ENCODE measurements around the gene MRM1. TPM values are rescaled to one million over a fixed set of nuclear protein-coding genes. Genes with fewer than 3 reads are reported as not detected.

MRM1 gene, protein sequence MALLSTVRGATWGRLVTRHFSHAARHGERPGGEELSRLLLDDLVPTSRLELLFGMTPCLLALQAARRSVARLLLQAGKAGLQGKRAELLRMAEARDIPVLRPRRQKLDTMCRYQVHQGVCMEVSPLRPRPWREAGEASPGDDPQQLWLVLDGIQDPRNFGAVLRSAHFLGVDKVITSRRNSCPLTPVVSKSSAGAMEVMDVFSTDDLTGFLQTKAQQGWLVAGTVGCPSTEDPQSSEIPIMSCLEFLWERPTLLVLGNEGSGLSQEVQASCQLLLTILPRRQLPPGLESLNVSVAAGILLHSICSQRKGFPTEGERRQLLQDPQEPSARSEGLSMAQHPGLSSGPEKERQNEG
- 0.86 and 1.1 TPM in 2 replicates for polyA plus RNA-seq (2013)

GRCh38 chr17:36601303-36602029 is at the start of gene MRM1:
Gene MRM1, plus strand, starts transcription at chr17:36601583. Its CDS starts 228 bp downstream, at chr17:36601811.
- Histone ChIP-seq H3K27me3 (ENCODE audit: insufficient read depth, low read length) (no peaks in the 10 kb centered on the region), H2BK120ac (ENCODE audit: insufficient read depth, low read length, poor library complexity) (peak within 1 kb of the TSS; percentile 29), H4K8ac (ENCODE audit: low read depth, low read length) (peak within 1 kb of the TSS; percentile 91), H2BK12ac (ENCODE audit: low read length) (no peak within 1 kb of the TSS), H3K79me2 (ENCODE audit: control insufficient read depth, insufficient read depth, low read length, poor library complexity) (peaks cover 7% of the 10 kb centered on the region), H4K12ac (ENCODE audit: low read depth, low read length) (peak within 1 kb of the TSS; percentile 93), H3K36me3 (ENCODE audit: control insufficient read depth in 1 of 2, insufficient read depth in 2 of 2, low read length in 2 of 2) (peaks cover 3 to 6% of the 10 kb centered on the region in 2 experiments), H2BK5ac (ENCODE audit: low read depth, low read length, poor library complexity) (peak within 1 kb of the TSS; percentile 26), H3K18ac (ENCODE audit: low read length) (peak within 1 kb of the TSS; percentile 66), H3K4me1 (ENCODE audit: control insufficient read depth in 1 of 2, insufficient read depth in 2 of 2, low read length in 2 of 2) (peaks cover 7 to 12% of the 10 kb centered on the region in 2 experiments), H3K23ac (ENCODE audit: low read length) (no peak within 1 kb of the TSS), H2AFZ (ENCODE audit: insufficient read depth, low read length, poor library complexity) (peak within 1 kb of the TSS; percentile 94), H3K4me2 (ENCODE audit: low read length) (peak within 1 kb of the TSS; percentile 92), H2AK5ac (ENCODE audit: low read length) (peak within 1 kb of the TSS; percentile 38), H3K27ac (ENCODE audit: low read depth, low read length) (peak within 1 kb of the TSS; percentile 67), H3K14ac (ENCODE audit: low read length) (peak within 1 kb of the TSS; percentile 74), H3K4ac (ENCODE audit: low read depth, low read length) (peak within 1 kb of the TSS; percentile 21), H3K9me3 (ENCODE audit: insufficient read depth, low read depth, low read length) (no peaks in the 10 kb centered on the region), H3K4me3 (ENCODE audit: low read depth, low read length) (peak within 1 kb of the TSS; percentile 83), H3K9ac (ENCODE audit: low read length) (peak within 1 kb of the TSS; percentile 87), H4K91ac (ENCODE audit: low read depth, low read length) (peak within 1 kb of the TSS; percentile 76), H3K79me1 (ENCODE audit: low read length) (peaks cover 8% of the 10 kb centered on the region)
- WGBS (ENCODE audit: extremely low coverage, insufficient coverage, insufficient read length) = no CpG with 5 or more reads among the region's 60 CpGs
- peak; percentile 84 to 90 for DNase-seq

DNA sequence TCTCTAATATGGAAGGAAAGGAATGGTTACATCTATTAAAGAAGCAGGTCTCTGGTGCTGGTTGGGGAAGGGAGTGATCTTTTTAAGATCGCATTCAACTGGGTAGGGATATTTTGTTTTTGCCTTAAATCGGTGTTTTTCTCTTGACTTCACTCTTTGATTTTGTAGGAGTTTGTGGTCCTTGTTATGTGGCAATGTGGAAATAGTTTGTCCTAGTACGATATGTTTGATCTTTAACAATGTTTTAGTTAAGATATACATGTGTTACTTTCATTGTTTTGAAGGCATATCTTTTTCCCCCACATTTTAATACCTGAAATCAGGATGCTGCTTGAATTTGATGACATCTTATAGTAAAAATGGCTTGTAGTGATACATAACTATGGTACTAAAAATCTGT is 47.9 kb upstream of the MRM1 start:
- Histone ChIP-seq H3K18ac (ENCODE audit: low read length) (no peak overlapping the region), H2BK12ac (ENCODE audit: low read length) (no peak overlapping the region), H4K12ac (ENCODE audit: low read depth, low read length) (no peak overlapping the region), H3K36me3 (ENCODE audit: control insufficient read depth in 1 of 2, insufficient read depth in 2 of 2, low read length in 2 of 2) (peaks cover 21 to 24% of the 10 kb centered on the region in 2 experiments), H3K79me2 (ENCODE audit: control insufficient read depth, insufficient read depth, low read length, poor library complexity) (no peaks in the 10 kb centered on the region), H3K27me3 (ENCODE audit: insufficient read depth, low read length) (no peaks in the 10 kb centered on the region), H3K9me3 (ENCODE audit: insufficient read depth, low read depth, low read length) (no peaks in the 10 kb centered on the region), H3K4me2 (ENCODE audit: low read length) (no peak overlapping the region), H2BK120ac (ENCODE audit: insufficient read depth, low read length, poor library complexity) (no peak overlapping the region), H3K79me1 (ENCODE audit: low read length) (no peaks in the 10 kb centered on the region), H2AK5ac (ENCODE audit: low read length) (no peak overlapping the region), H4K8ac (ENCODE audit: low read depth, low read length) (no peak overlapping the region), H4K91ac (ENCODE audit: low read depth, low read length) (no peak overlapping the region), H3K4me3 (ENCODE audit: low read depth, low read length) (no peak overlapping the region), H3K14ac (ENCODE audit: low read length) (no peak overlapping the region), H3K23ac (ENCODE audit: low read length) (no peak overlapping the region), H3K9ac (ENCODE audit: low read length) (no peak overlapping the region), H3K27ac (ENCODE audit: low read depth, low read length) (no peak overlapping the region), H3K4ac (ENCODE audit: low read depth, low read length) (no peak overlapping the region), H2BK5ac (ENCODE audit: low read depth, low read length, poor library complexity) (no peak overlapping the region), H3K4me1 (ENCODE audit: control insufficient read depth in 1 of 2, insufficient read depth in 2 of 2, low read length in 2 of 2) (no peaks in the 10 kb centered on the region), H2AFZ (ENCODE audit: insufficient read depth, low read length, poor library complexity) (no peak overlapping the region)
- no CpG with 5 or more reads among the region's 3 CpGs for WGBS (ENCODE audit: extremely low coverage, insufficient coverage, insufficient read length)
- DNase-seq = no peak

DNA sequence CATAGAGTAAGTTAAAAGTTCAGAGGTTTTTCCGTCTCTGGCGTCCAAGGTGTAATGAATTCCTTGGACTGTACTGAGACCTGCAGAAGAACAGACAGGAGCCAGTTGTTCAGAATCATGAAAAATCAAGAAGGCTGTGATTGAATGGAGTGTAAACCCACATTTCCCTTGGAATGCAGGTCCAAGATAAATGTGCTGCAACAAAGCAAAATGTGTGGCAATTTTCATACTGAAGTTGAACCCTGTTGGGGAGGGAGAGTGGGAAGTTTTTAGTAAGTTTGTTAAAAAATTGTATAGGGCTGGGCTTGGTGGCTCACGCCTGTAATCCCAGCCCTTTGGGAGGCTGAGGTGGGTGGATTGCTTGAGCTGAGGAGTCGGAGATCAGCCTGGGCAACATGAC is 35.3 kb upstream of the MRM1 start:
- Histone ChIP-seq H2AK5ac (ENCODE audit: low read length) (no peak overlapping the region), H3K79me1 (ENCODE audit: low read length) (no peaks in the 10 kb centered on the region), H3K9me3 (ENCODE audit: insufficient read depth, low read depth, low read length) (no peaks in the 10 kb centered on the region), H2BK5ac (ENCODE audit: low read depth, low read length, poor library complexity) (no peak overlapping the region), H2BK120ac (ENCODE audit: insufficient read depth, low read length, poor library complexity) (no peak overlapping the region), H3K79me2 (ENCODE audit: control insufficient read depth, insufficient read depth, low read length, poor library complexity) (no peaks in the 10 kb centered on the region), H4K91ac (ENCODE audit: low read depth, low read length) (no peak overlapping the region), H3K9ac (ENCODE audit: low read length) (no peak overlapping the region), H3K4me3 (ENCODE audit: low read depth, low read length) (no peak overlapping the region), H3K14ac (ENCODE audit: low read length) (no peak overlapping the region), H3K4me1 (ENCODE audit: control insufficient read depth in 1 of 2, insufficient read depth in 2 of 2, low read length in 2 of 2) (no peaks in the 10 kb centered on the region), H4K12ac (ENCODE audit: low read depth, low read length) (no peak overlapping the region), H3K27me3 (ENCODE audit: insufficient read depth, low read length) (no peaks in the 10 kb centered on the region), H3K23ac (ENCODE audit: low read length) (no peak overlapping the region), H3K36me3 (ENCODE audit: control insufficient read depth in 1 of 2, insufficient read depth in 2 of 2, low read length in 2 of 2) (peaks cover 32 to 33% of the 10 kb centered on the region in 2 experiments), H2AFZ (ENCODE audit: insufficient read depth, low read length, poor library complexity) (no peak overlapping the region), H3K4me2 (ENCODE audit: low read length) (no peak overlapping the region), H4K8ac (ENCODE audit: low read depth, low read length) (no peak overlapping the region), H3K4ac (ENCODE audit: low read depth, low read length) (no peak overlapping the region), H3K18ac (ENCODE audit: low read length) (no peak overlapping the region), H2BK12ac (ENCODE audit: low read length) (no peak overlapping the region), H3K27ac (ENCODE audit: low read depth, low read length) (no peak overlapping the region)
- no CpG with 5 or more reads among the region's 4 CpGs for WGBS (ENCODE audit: extremely low coverage, insufficient coverage, insufficient read length)
- no peak for DNase-seq

DNA sequence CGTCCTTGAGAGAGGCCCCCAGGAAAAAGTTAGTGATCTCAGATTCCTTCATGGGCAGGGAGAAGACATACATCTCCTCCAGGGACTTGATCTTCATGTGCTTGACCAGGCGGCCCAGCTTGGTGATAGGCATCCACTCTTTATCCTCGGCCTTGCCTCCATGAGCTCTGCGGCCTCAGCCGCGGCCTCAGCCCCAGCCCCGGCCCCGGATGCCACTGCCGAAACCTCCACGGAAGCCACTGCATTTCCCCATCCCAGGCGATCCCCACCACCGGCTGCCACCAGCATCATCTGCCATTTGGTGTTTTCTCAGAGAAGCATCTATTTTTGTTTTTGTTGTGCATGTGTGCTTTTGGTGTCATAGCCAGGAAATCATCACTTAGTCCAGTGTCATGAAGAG is 26.4 kb upstream of the MRM1 start:
- no peak overlapping the region for H4K12ac ChIP-seq (ENCODE audit: low read depth, low read length)
- H3K79me1 ChIP-seq (ENCODE audit: low read length) = no peaks in the 10 kb centered on the region
- no peak overlapping the region for H2AK5ac ChIP-seq (ENCODE audit: low read length)
- no peak overlapping the region for H3K4me2 ChIP-seq (ENCODE audit: low read length)
- H2BK5ac ChIP-seq (ENCODE audit: low read depth, low read length, poor library complexity) = no peak overlapping the region
- H3K9ac ChIP-seq (ENCODE audit: low read length) = no peak overlapping the region
- H3K14ac ChIP-seq (ENCODE audit: low read length) = no peak overlapping the region
- no peak overlapping the region for H3K18ac ChIP-seq (ENCODE audit: low read length)
- H3K23ac ChIP-seq (ENCODE audit: low read length) = no peak overlapping the region
- no peak overlapping the region for H4K91ac ChIP-seq (ENCODE audit: low read depth, low read length)
- H3K4ac ChIP-seq (ENCODE audit: low read depth, low read length) = no peak overlapping the region
- H3K4me3 ChIP-seq (ENCODE audit: low read depth, low read length) = no peak overlapping the region
- H2BK12ac ChIP-seq (ENCODE audit: low read length) = no peak overlapping the region
- DNase-seq = no peak
- H2AFZ ChIP-seq (ENCODE audit: insufficient read depth, low read length, poor library complexity) = no peak overlapping the region
- no CpG with 5 or more reads among the region's 12 CpGs for WGBS (ENCODE audit: extremely low coverage, insufficient coverage, insufficient read length)
- H3K79me2 ChIP-seq (ENCODE audit: control insufficient read depth, insufficient read depth, low read length, poor library complexity) = no peaks in the 10 kb centered on the region
- no peak overlapping the region for H2BK120ac ChIP-seq (ENCODE audit: insufficient read depth, low read length, poor library complexity)
- no peaks in the 10 kb centered on the region for H3K27me3 ChIP-seq (ENCODE audit: insufficient read depth, low read length)
- H3K27ac ChIP-seq (ENCODE audit: low read depth, low read length) = no peak overlapping the region
- no peaks in the 10 kb centered on the region for H3K9me3 ChIP-seq (ENCODE audit: insufficient read depth, low read depth, low read length)
- peaks cover 25 to 33% of the 10 kb centered on the region in 2 experiments for H3K36me3 ChIP-seq (ENCODE audit: control insufficient read depth in 1 of 2, insufficient read depth in 2 of 2, low read length in 2 of 2)
- H3K4me1 ChIP-seq (ENCODE audit: control insufficient read depth in 1 of 2, insufficient read depth in 2 of 2, low read length in 2 of 2) = no peaks in the 10 kb centered on the region
- H4K8ac ChIP-seq (ENCODE audit: low read depth, low read length) = no peak overlapping the region

Measured in trophoblast cell (in vitro differentiated cells and primary cell).